ENCODE measurements around the gene COL5A1.

The COL5A1 gene

DNA sequence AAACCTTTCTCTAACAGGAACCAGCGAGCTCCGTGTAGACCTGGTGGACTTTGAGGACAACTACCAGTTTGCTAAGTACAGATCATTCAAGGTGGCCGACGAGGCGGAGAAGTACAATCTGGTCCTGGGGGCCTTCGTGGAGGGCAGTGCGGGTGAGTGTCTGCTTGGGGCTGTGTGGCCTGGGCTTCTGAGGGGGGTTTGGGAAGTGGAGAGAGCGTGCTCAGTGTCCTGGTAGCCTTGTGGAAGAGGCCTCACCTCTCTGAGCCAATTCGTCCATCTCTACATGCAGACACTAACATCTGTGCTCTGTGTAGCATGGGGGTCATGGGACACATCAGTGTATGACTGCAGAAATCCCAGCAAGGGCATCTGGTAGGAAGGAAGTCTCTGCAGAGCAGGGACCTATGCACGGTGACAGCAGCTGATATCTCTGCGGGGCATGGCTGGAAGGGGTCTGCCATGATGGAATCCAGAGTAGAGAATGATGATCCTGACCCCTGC is 244.9 kb downstream of the COL5A1 start:
- no peak for DNase-seq

- no peak for DNase-seq
Measured at GRCh38 chr9:134887219-134887618, 245.6 kb downstream of the COL5A1 start.

- DNase-seq, result no peak
Measured at GRCh38 chr9:134887686-134888602, 246.3 kb downstream of the COL5A1 start.

GRCh38 chr9:134888603-134889190 is 247.1 kb downstream of the COL5A1 start:
- no peak for DNase-seq

DNA sequence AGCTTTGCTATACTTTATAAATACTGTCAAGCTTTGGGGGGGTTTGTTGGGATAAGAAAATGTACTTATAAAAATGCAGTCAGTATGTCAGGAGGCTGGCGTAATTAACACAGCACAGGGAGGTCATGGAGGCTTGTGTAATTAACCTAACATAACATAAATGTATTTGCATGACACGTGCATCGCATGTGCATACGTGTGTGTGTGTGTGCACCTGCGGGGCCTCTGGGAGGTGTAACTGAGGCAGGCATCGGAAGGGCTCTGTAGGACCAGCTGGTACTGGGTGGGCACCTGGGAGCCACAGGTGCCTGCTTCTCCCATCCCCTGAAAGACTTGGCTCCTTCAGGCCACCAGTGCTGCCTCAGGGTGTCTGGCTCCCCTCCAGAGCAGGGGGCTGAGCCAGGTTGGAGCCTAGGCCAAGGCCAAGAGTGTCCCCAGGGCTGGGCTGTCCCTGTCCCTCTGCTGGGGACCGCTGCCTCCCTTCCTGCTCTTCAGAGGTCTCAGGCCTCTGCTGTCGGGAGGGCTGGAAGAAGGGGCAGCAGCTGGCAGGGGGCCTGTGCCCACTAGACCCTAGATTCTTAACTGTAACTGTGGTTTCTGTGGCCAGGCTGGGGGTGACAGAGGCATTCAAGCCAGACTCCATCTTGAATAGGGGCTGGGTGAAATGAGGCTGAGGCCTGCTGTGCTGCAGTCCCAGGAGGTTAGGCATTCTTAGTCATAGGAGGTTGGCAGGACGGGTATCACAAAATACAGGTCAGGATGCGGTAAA is 248.0 kb downstream of the COL5A1 start:
- DNase-seq, result no peak

GRCh38 chr9:134890155-134890495 is 248.5 kb downstream of the COL5A1 start:
- no peak for DNase-seq

DNA sequence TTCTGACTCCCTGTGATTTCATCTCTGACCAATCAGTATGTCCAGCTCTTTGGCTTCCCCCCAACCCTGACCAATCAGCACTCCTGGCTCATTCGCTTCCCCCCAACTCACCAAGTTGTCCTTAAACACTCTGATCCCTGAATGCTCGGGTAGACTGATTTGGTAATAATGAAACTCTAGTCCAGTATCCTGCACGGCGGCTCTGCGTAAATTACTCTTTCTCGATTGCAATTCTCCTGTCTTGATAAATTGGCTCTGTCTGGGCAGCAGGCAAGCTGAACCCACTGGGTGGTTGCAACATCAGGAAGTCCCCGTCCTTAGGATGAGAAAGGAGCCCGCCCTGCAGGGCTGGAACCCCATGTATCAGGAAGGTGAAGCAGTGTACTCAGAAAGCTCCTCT is 249.4 kb downstream of the COL5A1 start:
- no peak for DNase-seq

DNA sequence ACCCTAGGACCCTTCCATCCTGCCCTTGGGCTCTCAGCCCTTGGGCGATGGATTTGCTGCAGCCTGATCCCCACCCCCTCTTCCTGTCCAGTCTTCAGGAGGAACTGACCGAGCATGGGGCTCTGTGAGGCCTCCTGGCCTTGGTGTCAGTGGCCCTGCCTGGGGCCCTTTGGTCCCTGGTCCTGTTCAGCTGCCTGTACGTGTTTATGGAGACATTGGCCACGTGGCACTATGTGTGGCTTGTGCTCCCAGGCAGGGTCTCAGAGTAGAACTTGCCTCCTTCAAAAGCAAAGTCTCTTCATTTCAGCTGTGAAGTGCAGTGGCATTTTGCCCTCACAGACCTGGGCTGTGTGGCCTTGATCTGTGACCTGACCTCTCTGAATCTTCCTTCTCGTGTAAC is 250.1 kb downstream of the COL5A1 start:
- DNase-seq, result no peak

- no peak for DNase-seq
Measured at GRCh38 chr9:134892221-134892620, 250.6 kb downstream of the COL5A1 start.

DNA sequence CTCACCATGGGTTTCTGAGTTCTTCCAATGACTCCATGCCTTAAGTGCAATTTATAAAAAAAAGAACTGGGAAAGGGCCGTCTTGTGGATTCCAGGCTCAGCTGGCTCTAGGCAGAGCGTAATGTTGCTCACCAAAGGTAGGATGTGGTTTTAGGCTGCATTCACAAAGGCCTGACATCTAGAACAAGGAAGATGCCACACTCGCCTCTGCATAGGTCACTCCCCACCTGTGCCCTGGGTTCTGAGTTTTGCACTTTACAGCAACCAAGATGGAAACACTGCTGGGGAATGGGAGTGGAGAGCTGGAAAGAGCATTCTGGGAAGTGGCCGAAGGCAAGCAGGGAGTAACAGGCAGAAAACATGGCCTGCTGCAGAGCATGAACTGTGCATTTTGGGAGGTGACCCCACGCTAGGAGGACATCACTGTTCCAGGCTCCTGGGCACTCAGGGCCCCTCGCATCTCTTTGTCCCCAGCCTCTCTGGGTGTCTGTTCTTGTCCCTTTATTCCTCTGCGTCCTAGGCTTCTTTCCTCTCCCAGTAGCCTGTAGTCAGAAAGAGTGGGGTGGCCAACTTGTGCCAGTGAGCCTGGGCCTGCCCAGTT is 251.3 kb downstream of the COL5A1 start:
- DNase-seq, result no peak
